ENCODE data around the gene CPEB4.

Gene CPEB4

GRCh38 chr5:173885054-173885443 lies 3.1 kb upstream of the CPEB4 start:
- TF ChIP-seq GATA2 (IDR thresholded peaks at IDR 0.05; ENCODE audit: low read depth, low read length) (no peak), GATA3 (IDR thresholded peaks at IDR 0.05; ENCODE audit: low read depth, low read length) (no peak)

- TF ChIP-seq GATA2 (IDR thresholded peaks at IDR 0.05; ENCODE audit: low read depth, low read length) (no peak), GATA3 (IDR thresholded peaks at IDR 0.05; ENCODE audit: low read depth, low read length) (no peak)
These were observed 2.6 kb upstream of the CPEB4 start for GRCh38 chr5:173885475-173886010.

GRCh38 chr5:173886150-173886549 lies 2.0 kb upstream of the CPEB4 start:
- TF ChIP-seq GATA2 (IDR thresholded peaks at IDR 0.05; ENCODE audit: low read depth, low read length) = no peak
- no peak for TF ChIP-seq GATA3 (IDR thresholded peaks at IDR 0.05; ENCODE audit: low read depth, low read length)

- no peak for TF ChIP-seq GATA2 (IDR thresholded peaks at IDR 0.05; ENCODE audit: low read depth, low read length)
- no peak for TF ChIP-seq GATA3 (IDR thresholded peaks at IDR 0.05; ENCODE audit: low read depth, low read length)
These were observed 453 bp downstream of the CPEB4 start for GRCh38 chr5:173888473-173889131.

- TF ChIP-seq GATA3 (IDR thresholded peaks at IDR 0.05; ENCODE audit: low read depth, low read length) (no peak), GATA2 (IDR thresholded peaks at IDR 0.05; ENCODE audit: low read depth, low read length) (no peak)
These were observed 2.2 kb downstream of the CPEB4 start for GRCh38 chr5:173890195-173890991.

GRCh38 chr5:173891308-173892116 lies 3.4 kb downstream of the CPEB4 start:
- TF ChIP-seq GATA2 (IDR thresholded peaks at IDR 0.05; ENCODE audit: low read depth, low read length) (no peak), GATA3 (IDR thresholded peaks at IDR 0.05; ENCODE audit: low read depth, low read length) (no peak)

GRCh38 chr5:173893192-173893561 lies 5.0 kb downstream of the CPEB4 start:
- TF ChIP-seq GATA2 (IDR thresholded peaks at IDR 0.05; ENCODE audit: low read depth, low read length) = no peak
- TF ChIP-seq GATA3 (IDR thresholded peaks at IDR 0.05; ENCODE audit: low read depth, low read length) = no peak

GRCh38 chr5:173895401-173896165 lies 7.4 kb downstream of the CPEB4 start:
- TF ChIP-seq GATA3 (IDR thresholded peaks at IDR 0.05; ENCODE audit: low read depth, low read length) (no peak), GATA2 (IDR thresholded peaks at IDR 0.05; ENCODE audit: low read depth, low read length) (no peak)

GRCh38 chr5:173896631-173897030 lies 8.5 kb downstream of the CPEB4 start:
- TF ChIP-seq GATA2 (IDR thresholded peaks at IDR 0.05; ENCODE audit: low read depth, low read length) = no peak
- no peak for TF ChIP-seq GATA3 (IDR thresholded peaks at IDR 0.05; ENCODE audit: low read depth, low read length)

GRCh38 chr5:173901705-173902104 lies 13.6 kb downstream of the CPEB4 start:
- TF ChIP-seq GATA2 (IDR thresholded peaks at IDR 0.05; ENCODE audit: low read depth, low read length) (no peak), GATA3 (IDR thresholded peaks at IDR 0.05; ENCODE audit: low read depth, low read length) (no peak)

GRCh38 chr5:173902334-173902733 lies 14.2 kb downstream of the CPEB4 start:
- TF ChIP-seq GATA2 (IDR thresholded peaks at IDR 0.05; ENCODE audit: low read depth, low read length) (no peak), GATA3 (IDR thresholded peaks at IDR 0.05; ENCODE audit: low read depth, low read length) (no peak)

- TF ChIP-seq GATA2 (IDR thresholded peaks at IDR 0.05; ENCODE audit: low read depth, low read length) (no peak), GATA3 (IDR thresholded peaks at IDR 0.05; ENCODE audit: low read depth, low read length) (no peak)
These were observed 14.6 kb downstream of the CPEB4 start for GRCh38 chr5:173902743-173903142.

- TF ChIP-seq GATA2 (IDR thresholded peaks at IDR 0.05; ENCODE audit: low read depth, low read length) (no peak), GATA3 (IDR thresholded peaks at IDR 0.05; ENCODE audit: low read depth, low read length) (no peak)
These were observed 15.4 kb downstream of the CPEB4 start for GRCh38 chr5:173903396-173904140.

Data from SH-SY5Y (cell line).